ENCODE measurements around the gene C1QTNF1.

C1QTNF1 gene

DNA sequence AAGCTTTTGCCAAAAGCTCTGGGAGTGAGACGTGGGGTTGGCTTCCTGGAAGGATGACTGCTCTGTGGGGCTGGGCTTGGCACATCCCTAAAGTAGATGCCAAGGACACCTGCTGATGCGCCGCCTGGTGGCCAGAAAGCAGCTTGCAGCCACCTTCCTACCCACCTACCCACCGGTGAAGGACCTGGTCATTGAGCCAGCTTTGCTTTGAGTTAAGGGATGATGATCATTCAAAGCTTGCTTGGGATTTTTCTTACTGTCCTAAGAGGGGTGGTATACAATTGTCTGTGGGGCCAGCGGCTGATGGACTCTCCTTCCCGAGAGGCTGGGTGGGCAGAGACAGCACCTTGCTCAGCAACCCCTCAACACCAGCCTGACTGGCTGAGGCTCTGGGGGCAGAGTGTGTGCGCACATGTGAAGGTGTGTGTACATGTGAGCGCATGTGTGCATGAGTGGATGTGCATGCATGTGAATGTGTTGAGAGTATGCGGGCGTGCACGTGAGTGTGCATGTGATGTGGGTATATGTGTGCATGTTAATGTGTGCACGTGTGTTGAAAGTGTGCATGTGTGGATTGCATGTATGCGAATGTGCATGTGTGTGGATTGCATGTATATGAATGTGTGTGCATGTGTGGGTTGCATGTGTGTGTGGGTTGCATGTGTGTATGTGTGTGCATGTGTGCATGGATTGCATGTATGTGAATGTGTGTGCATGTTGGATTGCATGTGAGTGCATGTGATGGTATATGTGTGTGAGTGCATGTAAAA, 18.6 kb downstream of the C1QTNF1 start:
- DNase-seq, result peak; percentile 49 to 69

DNA sequence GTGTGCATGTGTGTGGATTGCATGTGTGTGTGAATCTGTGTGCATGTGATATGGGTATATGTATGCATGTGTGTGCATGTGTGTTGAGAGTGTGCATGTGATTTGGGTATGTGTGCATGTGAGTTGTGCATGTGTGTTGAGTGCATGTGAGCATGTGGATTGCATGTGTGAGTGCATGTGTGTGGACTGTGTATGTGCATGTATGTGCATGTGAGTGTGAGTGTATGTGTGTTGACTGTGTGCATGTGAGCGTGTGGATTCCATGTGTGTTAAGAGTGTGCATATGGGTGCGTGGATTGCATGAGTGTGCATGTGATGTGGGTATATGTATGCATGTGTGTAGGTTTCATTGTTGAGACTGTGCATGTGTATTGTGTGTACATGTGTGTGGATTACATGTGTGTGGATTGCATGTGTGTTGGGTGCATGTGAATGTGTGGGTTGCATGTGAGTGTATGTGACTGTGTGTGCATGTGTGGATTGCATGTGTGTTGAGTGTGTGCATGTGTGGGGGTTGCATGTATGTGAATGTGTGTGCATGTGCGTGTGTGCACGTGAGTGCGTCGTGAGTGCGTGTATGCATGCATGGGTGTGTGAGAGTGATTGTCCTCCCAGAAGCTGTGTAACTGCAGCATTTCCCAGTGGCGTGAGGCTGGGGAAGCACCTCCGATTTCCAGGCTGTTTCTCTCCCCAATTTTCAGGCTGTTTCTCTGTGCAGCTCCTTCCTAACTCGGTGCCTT, 19.4 kb downstream of the C1QTNF1 start:
- DNase-seq, result no peak

DNA sequence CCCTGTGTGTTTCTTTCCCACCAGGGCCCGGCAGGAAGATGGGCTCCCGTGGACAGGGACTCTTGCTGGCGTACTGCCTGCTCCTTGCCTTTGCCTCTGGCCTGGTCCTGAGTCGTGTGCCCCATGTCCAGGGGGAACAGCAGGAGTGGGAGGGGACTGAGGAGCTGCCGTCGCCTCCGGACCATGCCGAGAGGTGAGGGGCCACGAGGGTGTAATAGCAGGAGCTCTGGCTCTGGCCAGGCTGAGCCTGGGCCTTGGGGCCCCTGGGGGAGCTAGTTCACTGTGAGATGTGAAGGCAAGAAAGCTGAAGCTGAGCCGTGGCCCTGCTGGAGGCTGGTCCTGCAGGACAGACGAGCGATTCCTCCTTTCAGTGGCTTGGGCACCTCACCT, 20.0 kb downstream of the C1QTNF1 start:
- DNase-seq, result no peak

DNA sequence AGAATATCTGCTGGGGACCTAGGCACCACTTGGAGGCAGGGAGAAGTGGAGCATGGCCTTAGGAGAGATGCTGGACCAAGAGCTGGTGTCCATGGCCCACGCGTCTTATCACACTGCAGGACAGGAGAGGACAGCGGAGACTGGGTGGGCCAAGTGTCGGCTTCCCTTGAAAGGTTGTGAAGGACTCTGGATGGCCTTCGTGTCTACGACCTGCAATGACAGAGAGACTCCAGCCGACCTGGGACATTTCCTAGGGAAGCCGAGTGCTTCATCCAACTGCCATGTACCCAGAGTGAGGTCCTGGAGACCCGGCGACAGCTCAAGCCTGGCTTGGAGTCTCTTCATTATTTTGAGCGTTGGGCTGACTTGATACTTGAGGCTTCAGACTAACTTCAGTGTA, 20.5 kb downstream of the C1QTNF1 start:
- no peak for DNase-seq

DNA sequence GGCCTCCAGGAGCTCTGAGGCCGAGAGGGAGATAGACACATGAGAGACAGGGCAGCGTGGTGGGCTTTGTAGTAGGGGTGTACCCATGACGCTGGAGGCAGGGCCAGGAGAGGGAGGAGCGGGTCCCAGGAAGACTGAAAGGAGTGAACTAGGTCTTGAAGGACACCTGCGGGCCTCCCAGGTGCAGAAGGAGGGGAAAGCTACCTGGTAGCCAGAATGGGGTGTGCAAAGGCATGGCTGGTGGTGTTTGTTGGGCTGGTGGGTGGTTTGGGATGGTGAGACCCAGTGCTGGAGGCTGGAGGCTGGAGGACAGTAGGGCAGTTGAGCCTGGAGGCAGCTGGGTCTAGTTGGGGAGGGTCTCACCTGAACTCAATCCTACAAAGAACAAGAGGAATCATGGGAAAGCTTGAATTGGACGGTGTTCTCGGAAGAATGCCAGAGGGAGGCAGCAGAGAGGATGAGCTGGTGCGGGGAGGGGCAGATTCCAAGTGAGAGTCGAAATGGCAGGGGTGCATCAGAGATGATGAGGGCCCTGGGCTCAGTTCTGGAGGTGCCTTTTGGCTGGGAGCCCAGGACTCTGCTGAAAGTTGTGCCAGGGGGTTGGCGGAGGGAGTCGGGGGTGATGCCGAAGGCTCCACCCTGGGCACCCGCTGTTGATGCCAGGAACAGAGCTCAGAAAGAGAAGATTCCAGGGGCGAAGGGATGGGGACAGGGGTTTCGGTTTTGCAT, 21.2 kb downstream of the C1QTNF1 start:
- DNase-seq, result no peak

DNA sequence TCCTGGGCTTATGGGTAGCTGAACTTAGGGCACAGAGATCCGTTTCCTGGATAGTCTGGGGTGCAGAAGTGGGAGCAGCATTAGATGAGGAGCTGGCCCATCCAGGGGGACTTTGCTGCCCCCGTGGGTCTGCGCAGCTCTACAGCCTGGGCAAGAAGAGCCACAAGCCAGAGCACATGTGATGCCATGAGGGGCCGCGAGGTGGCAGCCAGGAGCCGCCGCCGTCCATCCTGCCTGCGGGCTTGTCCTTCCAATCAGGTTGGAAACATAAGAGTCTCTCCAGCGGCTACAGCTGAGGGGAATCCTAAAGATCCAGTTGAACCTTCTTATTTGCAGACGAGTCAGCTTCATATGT, 21.9 kb downstream of the C1QTNF1 start:
- peak; percentile 36 to 61 for DNase-seq

DNA sequence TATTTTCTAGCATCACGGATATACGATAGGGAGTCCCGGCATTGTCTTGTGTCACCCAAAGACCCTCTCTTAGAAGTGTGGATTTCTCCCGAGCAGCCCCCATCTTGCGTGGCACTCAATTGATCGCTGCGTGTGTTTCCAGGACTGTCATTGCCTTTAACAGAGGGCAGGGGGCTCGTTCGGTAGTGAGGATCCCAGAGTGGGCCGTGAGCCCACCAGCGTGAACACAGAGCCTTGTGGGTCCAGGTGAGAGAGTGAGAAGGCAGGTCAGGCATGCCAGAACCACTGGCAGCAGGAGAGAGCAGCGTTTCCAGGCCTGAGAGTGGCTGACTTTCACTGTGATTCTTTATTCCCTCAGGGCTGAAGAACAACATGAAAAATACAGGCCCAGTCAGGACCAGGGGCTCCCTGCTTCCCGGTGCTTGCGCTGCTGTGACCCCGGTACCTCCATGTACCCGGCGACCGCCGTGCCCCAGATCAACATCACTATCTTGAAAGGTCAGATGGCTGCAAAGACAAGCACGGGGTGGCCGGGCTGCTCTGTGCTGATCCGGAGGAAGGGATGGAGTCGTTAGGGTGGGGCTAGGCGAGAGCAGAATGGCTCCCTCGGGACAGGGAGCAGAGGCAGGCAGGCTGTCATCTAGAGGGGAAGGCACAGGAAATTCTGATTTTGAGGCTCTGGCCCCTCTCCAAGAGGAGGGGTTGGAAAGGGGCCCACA, 22.4 kb downstream of the C1QTNF1 start:
- DNase-seq, result no peak

DNA sequence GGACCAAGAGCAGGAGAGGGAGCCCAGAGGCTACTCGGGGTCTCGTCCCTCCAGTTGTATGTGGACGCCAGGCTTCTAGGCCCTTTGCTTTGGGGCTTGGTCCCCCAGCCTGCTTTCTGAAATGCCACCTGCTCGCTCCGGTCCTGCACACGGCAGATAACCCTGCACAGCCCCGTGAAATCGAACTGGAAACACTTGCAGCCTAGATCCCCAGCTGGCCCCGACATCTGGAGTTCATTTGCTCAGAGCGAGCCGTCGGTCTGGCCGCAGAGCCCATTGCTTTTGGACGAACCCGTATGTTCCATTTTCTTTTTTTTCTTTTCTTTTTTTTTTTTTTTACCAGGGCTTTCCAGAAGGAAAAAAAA, 22.9 kb downstream of the C1QTNF1 start:
- no peak for DNase-seq

DNA sequence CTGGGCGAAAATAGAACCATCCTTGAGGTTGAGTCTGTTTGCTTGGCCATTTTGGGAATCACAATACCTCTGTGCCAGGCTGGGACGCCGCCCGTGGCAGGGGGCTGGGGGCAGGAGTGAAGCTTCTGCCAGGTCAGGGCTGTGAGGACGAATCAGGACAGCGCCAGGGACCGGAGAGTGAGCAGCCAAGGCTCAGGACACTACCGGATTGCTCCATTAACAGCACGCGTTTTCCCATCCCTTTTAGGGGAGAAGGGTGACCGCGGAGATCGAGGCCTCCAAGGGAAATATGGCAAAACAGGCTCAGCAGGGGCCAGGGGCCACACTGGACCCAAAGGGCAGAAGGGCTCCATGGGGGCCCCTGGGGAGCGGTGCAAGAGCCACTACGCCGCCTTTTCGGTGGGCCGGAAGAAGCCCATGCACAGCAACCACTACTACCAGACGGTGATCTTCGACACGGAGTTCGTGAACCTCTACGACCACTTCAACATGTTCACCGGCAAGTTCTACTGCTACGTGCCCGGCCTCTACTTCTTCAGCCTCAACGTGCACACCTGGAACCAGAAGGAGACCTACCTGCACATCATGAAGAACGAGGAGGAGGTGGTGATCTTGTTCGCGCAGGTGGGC, 23.4 kb downstream of the C1QTNF1 start:
- no peak for DNase-seq

DNA sequence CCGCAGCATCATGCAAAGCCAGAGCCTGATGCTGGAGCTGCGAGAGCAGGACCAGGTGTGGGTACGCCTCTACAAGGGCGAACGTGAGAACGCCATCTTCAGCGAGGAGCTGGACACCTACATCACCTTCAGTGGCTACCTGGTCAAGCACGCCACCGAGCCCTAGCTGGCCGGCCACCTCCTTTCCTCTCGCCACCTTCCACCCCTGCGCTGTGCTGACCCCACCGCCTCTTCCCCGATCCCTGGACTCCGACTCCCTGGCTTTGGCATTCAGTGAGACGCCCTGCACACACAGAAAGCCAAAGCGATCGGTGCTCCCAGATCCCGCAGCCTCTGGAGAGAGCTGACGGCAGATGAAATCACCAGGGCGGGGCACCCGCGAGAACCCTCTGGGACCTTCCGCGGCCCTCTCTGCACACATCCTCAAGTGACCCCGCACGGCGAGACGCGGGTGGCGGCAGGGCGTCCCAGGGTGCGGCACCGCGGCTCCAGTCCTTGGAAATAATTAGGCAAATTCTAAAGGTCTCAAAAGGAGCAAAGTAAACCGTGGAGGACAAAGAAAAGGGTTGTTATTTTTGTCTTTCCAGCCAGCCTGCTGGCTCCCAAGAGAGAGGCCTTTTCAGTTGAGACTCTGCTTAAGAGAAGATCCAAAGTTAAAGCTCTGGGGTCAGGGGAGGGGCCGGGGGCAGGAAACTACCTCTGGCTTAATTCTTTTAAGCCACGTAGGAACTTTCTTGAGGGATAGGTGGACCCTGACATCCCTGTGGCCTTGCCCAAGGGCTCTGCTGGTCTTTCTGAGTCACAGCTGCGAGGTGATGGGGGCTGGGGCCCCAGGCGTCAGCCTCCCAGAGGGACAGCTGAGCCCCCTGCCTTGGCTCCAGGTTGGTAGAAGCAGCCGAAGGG, 24.2 kb downstream of the C1QTNF1 start:
- no peak for DNase-seq

DNA sequence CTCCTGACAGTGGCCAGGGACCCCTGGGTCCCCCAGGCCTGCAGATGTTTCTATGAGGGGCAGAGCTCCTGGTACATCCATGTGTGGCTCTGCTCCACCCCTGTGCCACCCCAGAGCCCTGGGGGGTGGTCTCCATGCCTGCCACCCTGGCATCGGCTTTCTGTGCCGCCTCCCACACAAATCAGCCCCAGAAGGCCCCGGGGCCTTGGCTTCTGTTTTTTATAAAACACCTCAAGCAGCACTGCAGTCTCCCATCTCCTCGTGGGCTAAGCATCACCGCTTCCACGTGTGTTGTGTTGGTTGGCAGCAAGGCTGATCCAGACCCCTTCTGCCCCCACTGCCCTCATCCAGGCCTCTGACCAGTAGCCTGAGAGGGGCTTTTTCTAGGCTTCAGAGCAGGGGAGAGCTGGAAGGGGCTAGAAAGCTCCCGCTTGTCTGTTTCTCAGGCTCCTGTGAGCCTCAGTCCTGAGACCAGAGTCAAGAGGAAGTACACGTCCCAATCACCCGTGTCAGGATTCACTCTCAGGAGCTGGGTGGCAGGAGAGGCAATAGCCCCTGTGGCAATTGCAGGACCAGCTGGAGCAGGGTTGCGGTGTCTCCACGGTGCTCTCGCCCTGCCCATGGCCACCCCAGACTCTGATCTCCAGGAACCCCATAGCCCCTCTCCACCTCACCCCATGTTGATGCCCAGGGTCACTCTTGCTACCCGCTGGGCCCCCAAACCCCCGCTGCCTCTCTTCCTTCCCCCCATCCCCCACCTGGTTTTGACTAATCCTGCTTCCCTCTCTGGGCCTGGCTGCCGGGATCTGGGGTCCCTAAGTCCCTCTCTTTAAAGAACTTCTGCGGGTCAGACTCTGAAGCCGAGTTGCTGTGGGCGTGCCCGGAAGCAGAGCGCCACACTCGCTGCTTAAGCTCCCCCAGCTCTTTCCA, 25.1 kb downstream of the C1QTNF1 start:
- no peak for DNase-seq

DNA sequence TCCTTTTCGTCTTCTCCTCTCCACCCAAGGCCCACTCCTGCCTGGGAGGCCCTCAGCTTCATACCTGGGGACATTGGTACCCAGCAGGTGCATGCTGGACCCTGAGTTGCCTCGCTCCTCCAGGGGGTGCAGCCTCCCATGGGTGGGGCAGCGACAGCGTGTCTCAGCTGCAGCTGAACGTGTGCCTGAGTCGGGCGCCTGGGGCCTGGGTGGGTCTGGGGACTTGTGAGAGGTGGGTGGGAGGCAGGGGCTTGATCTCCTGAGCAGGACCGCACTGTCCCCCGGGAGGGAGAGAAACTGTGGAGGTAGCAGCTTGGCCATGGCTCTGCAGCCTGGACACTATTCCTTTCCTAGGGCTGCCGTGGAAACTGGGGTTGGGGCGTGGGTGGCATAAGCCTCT, 25.9 kb downstream of the C1QTNF1 start:
- no peak for DNase-seq

DNA sequence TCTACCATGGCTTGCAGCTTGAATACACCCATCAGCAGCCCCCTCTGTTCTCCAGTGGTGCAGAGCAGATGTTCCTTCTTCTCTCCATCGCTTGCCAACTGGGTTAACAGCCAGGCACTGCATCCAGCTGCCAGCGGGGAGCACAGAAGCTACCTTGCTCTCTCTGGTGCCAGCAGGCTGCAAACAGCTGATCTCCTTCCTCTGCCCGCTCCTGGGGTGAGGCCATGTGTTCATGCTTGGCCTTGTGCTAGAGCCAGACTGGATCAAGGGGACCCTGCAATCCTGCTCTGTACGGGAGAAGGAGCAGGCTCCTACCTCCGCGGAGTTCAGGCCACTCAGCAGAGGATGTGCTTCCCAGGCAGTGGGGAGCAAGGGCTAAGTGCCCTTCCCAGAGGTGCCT, 26.6 kb downstream of the C1QTNF1 start:
- DNase-seq, result no peak

DNA sequence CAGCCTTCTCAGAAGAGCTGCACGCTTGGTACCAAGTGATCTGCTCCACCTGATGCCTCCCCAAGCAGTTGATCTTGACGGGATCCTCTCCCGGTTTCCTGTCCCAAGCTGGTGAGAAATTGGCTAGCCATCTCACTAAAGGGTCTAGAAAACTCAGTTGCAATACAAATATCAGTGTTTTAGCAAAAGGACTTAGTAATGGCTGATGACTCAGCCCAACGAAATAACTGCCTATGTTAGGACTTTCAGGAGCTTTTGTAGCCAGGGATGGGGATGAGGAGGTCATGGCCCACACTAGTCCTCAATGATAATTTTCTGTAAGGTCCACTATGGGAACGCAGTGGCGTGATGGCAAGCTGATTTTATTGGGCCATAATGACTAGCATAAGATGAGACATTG, 27.3 kb downstream of the C1QTNF1 start:
- no peak for DNase-seq

DNA sequence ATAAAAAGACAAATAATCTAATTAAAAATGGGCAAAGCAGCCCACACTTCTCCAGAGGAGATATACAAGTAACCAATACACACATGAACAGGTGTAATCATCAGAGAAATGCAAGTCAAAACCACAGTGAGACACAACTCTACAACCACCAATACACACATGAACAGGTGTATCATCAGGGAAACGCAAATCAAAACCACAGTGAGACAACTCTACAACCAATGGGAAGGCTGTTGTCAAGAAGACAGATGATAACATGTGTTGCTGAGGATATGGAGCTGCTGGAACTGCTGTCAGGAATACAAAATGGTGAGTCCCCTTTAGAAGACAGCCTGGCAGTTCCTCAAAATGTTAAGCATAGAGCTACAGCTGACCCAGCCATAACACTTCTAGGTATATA, 28.2 kb downstream of the C1QTNF1 start:
- no peak for DNase-seq

DNA sequence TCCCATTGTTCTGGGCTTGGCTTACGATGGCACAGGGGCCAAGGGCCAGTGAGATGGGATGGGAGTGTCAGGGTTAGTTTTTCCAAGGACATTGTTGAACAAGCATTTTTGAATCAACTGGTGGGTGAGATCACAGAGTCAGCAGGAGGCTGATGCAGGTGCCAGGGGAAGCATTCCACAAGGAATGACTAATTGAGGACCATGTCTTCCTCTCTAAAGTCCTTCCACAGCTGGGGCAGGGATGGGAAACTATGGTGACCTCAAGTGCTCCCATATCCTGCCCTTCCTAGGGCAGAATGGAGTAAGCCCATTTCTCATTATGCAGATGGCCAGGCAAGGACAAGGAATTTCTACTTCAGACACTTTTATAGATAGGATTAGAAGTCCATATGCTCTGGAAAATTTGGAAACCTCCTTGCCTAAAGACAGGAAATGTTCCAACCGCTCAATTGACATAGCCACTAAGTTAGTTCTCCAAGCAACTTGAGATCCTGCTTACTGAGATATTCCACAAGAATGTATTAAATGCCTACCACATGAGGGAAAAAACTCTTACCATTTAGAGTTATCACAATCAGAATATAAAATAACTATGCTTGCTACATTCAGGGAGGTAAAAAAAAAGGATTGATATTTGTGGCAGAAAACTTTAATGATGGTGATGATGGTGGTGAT, 29.4 kb downstream of the C1QTNF1 start:
- no peak for DNase-seq

DNA sequence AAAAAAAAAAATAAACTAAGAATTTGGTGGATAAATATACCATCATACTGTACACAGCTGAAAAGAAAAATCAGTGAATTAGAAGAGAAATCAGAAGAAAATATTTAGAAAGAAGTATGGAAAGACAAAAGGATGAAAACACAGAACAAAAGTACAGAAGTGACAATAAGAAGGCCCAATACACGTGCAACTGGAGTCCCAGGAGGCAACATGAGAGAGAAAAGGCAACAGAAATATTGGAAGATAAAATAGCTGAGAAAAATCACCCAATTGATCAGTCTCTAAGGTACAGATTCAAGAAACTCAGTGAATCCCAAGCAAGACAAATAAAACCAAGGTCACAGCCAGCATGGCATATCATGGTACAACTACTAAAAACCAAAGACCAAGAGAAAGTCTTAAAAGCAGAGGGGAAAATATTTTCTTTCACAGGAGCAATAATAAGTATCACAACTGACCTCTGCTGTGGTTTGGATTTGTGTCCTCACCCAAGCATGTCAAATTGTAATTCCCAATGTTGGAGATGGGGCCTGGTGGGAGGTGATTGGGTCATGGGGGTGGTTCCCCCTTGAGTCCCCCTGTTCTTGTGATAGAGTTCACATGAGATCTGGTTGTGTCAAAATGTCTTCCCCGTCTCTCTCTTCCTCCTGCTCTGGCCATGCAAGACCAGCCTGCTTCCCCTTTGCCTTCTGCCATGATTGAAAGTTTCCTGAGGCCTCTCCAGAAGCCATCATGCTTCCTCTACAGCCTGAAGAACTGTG, 30.4 kb downstream of the C1QTNF1 start:
- no peak for DNase-seq

DNA sequence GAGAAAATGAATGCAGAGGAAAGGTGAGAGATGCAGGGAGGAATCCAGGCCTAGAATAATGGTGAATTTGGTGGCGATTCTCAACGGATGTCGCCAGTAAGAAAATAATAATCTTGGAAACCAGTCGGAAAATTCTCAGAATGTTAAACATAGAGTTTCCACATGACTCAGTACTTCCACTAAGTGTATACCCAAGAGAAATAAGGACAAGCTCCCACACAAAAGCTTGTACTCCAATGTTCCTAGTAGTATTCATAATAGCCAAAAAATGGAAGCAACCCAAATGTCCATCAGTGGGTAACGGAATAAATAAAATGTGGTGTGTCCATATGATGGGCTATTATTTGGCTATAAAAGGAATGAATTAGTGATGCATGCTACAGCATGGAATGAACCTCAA, 31.2 kb downstream of the C1QTNF1 start:
- DNase-seq, result no peak

DNA sequence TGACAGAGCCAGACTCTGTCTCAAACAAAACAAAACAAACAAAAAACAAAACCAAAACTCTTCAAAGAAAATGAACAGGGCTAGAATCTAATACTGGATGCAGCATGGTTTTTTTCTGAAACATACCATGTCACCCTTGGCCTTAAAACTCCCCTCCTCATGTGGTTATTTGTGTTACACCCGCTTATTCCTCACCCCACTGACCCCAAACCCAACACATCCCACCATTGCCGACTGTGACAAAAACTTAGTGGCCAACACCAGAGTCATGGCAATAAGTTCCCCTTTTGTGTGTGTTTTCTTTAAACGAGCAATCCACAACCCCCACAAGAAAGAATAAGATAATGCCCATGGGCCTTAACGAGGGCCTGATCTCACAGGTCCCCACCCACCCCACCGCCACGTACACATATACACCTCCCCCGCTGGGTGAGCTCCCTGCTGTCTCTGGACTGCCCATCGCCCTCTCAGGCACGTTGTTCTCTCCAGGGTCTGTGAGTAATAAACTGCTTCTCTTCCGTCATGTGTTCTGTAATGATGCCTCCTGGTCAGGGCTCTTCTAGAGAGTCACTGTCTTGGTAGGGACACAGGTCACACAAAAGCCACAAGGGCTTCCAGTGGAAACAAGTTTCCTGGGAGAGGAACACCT, 33.9 kb downstream of the C1QTNF1 start:
- DNase-seq, result no peak

All from stimulated activated CD4-positive, alpha-beta T cell treated with anti-CD3 and anti-CD28 coated beads, Interleukin-4, amount 100 ng/mL, for 4 hours (primary cell).